NT2/D1 (cell line): ENCODE measurements around the gene ZNF385C.

Experiments used
- SUZ12 ChIP-seq: IDR thresholded peaks from 2 replicates; pipeline ENCODE4 v1.6.1; 2011; ENCODE audit not compliant: insufficient read length, insufficient read depth; ENCODE audit errors: extremely low read depth
- YY1 ChIP-seq: IDR thresholded peaks from 2 replicates; pipeline ENCODE4 v1.6.1; 2011; ENCODE audit not compliant: insufficient read length, insufficient read depth
- ZNF274 ChIP-seq: IDR thresholded peaks from 2 replicates; pipeline ENCODE4 v1.6.1; 2011; ENCODE audit warnings: mild to moderate bottlenecking, low read depth, low read length

DNA sequence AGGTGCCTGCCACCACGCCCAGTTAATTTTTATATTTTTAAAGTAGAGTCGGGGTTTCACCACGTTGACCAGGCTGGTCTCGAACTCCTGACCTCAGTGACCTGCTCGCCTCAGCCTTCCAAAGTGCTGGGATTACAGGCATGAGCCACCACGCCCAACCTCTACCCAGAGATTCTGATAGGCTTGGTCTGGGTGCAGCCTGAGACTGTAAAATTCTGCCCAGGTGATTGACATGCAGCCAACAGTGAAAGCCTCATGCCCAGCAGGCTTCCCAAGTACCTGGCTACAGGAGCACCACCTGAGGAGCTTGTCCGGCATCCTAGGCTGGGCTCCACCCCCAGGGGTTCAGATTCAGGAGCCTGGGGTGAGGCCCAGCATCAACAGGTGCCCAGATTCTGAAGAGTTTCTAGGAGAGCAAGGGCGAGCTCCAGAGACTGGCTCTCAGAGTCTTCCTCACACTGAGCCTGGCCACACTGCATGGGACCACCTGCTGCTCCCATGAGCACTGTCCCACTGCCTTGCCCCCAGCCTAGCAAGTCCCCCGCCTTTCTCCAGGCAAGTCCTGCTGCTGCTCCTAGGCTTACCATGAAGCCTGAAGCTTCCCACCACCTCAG, 16.6 kb downstream of the ZNF385C start:
- TF ChIP-seq ZNF274 (no peak), SUZ12 (no peak), YY1 (no peak)
